Urinary bladder (tissue), 4 donors: ENCODE data around the gene MYEOV. TPM values are rescaled to one million over a fixed set of nuclear protein-coding genes. Genes with fewer than 3 reads are reported as not detected.

Experiments
- DNase-seq: peaks from one replicate; pipeline ENCODE4 v3.0.0-alpha.2; 2015; ENCODE audit errors: extremely low spot score
- H3K27ac ChIP-seq: one replicate; pipeline ENCODE4 v1.5.1; 2013; ENCODE audit warnings: low read depth, mild to moderate bottlenecking, moderate library complexity
- H3K36me3 ChIP-seq: one replicate; pipeline ENCODE4 v1.6.1; 2013; ENCODE audit warnings: mild to moderate bottlenecking, moderate library complexity; ENCODE audit not compliant: insufficient read depth
- H3K4me1 ChIP-seq: one replicate; pipeline ENCODE4 v1.6.1; 2013; ENCODE audit warnings: mild to moderate bottlenecking, moderate library complexity; ENCODE audit not compliant: insufficient read depth
- H3K4me3 ChIP-seq: one replicate; pipeline ENCODE4 v1.5.1; 2013; ENCODE audit warnings: low read depth, low read length
- WGBS: extraction: QIAGEN DNeasy Blood & Tissue Kit; methylation state at CpG from one replicate; pipeline ENCODE4 v1.1.7; 2013; 5-methylcytosine and 5-hydroxymethylcytosine counted together
- polyA plus RNA-seq: library from polyadenylated mRNA; stranded (reverse); fragments of 200-250 nt; gene quantifications from one replicate; pipeline ENCODE4 v1.2.3, GENCODE V29; 2013
- total RNA-seq: library from RNA; depleted of rRNA; stranded (reverse); fragments of >200 nt; gene quantifications from one replicate; pipeline ENCODE4 v1.2.3, GENCODE V29; 2014
- donor health status: healthy with polysubstance abuse.
- donor health status: healthy.

The MYEOV gene
- total and polyA plus RNA-seq, 2 donors: 0.13 TPM; not detected in 1

- Histone ChIP-seq H3K27ac (no peak overlapping the region), H3K36me3 (no peaks in the 10 kb centered on the region), H3K4me1 (no peaks in the 10 kb centered on the region), H3K4me3 (no peak overlapping the region)
- 80% methylated on average over 2 of the region's 2 CpGs for WGBS
- DNase-seq: no peak
These were observed 39.3 kb downstream of the MYEOV start for GRCh38 chr11:69333149-69333710.

GRCh38 chr11:69333879-69334278 is 39.9 kb downstream of the MYEOV start:
- no peak for DNase-seq
- H3K4me1 ChIP-seq: no peaks in the 10 kb centered on the region
- no peaks in the 10 kb centered on the region for H3K36me3 ChIP-seq
- H3K27ac ChIP-seq: no peak overlapping the region
- 76% methylated on average over 2 of the region's 2 CpGs for WGBS
- H3K4me3 ChIP-seq: no peak overlapping the region

- no peak overlapping the region for H3K27ac ChIP-seq
- no peak overlapping the region for H3K4me3 ChIP-seq
- H3K4me1 ChIP-seq: no peaks in the 10 kb centered on the region
- 86% methylated on average over 15 of the region's 15 CpGs for WGBS
- DNase-seq: no peak
- H3K36me3 ChIP-seq: no peaks in the 10 kb centered on the region
These were observed 41.2 kb downstream of the MYEOV start for GRCh38 chr11:69335007-69335780.

GRCh38 chr11:69335781-69336405 is 41.9 kb downstream of the MYEOV start:
- Histone ChIP-seq H3K36me3 (no peaks in the 10 kb centered on the region), H3K27ac (no peak overlapping the region), H3K4me3 (no peak overlapping the region), H3K4me1 (no peaks in the 10 kb centered on the region)
- 89% methylated on average over 12 of the region's 12 CpGs for WGBS
- DNase-seq: no peak

GRCh38 chr11:69337211-69337721 is 43.3 kb downstream of the MYEOV start:
- Histone ChIP-seq H3K4me1 (no peaks in the 10 kb centered on the region), H3K4me3 (no peak overlapping the region), H3K27ac (no peak overlapping the region), H3K36me3 (no peaks in the 10 kb centered on the region)
- no peak for DNase-seq
- 45% methylated on average over 6 of the region's 6 CpGs for WGBS

- H3K4me1 ChIP-seq: no peaks in the 10 kb centered on the region
- 91% methylated on average over 12 of the region's 12 CpGs for WGBS
- no peak for DNase-seq
- H3K4me3 ChIP-seq: no peak overlapping the region
- H3K36me3 ChIP-seq: no peaks in the 10 kb centered on the region
- no peak overlapping the region for H3K27ac ChIP-seq
These were observed 45.2 kb downstream of the MYEOV start for GRCh38 chr11:69339041-69339733.

- Histone ChIP-seq H3K27ac (no peak overlapping the region), H3K4me1 (no peaks in the 10 kb centered on the region), H3K36me3 (no peaks in the 10 kb centered on the region), H3K4me3 (no peak overlapping the region)
- WGBS: 76% methylated on average over 5 of the region's 5 CpGs
- no peak for DNase-seq
These were observed 46.1 kb downstream of the MYEOV start for GRCh38 chr11:69339983-69340565.

- H3K27ac ChIP-seq: no peak overlapping the region
- no peaks in the 10 kb centered on the region for H3K4me1 ChIP-seq
- 90% methylated on average over 13 of the region's 13 CpGs for WGBS
- DNase-seq: no peak
- no peaks in the 10 kb centered on the region for H3K36me3 ChIP-seq
- no peak overlapping the region for H3K4me3 ChIP-seq
These were observed 48.8 kb downstream of the MYEOV start for GRCh38 chr11:69342588-69343330.

GRCh38 chr11:69343401-69344321 is 49.7 kb downstream of the MYEOV start:
- 96% methylated on average over 13 of the region's 13 CpGs for WGBS
- Histone ChIP-seq H3K36me3 (no peaks in the 10 kb centered on the region), H3K4me3 (no peak overlapping the region), H3K27ac (no peak overlapping the region), H3K4me1 (no peaks in the 10 kb centered on the region)
- DNase-seq: no peak

- Histone ChIP-seq H3K4me1 (no peaks in the 10 kb centered on the region), H3K27ac (no peak overlapping the region), H3K36me3 (no peaks in the 10 kb centered on the region), H3K4me3 (no peak overlapping the region)
- DNase-seq: no peak
- 79% methylated on average over 7 of the region's 7 CpGs for WGBS
These were observed 50.7 kb downstream of the MYEOV start for GRCh38 chr11:69344570-69345145.
